GM12891 (cell line): ENCODE measurements around the gene TXLNG.

Source experiments
- PAX5 ChIP-seq: IDR thresholded peaks from 2 replicates; pipeline ENCODE4 v1.6.1; 2011; ENCODE audit warnings: low read length, moderate library complexity, mild to moderate bottlenecking; ENCODE audit not compliant: insufficient read depth, severe bottlenecking
- POLR2A ChIP-seq: IDR thresholded peaks from 2 replicates; pipeline ENCODE4 v1.6.1; 2011; ENCODE audit warnings: low read depth, low read length, control low read depth
- POLR2AphosphoS5 ChIP-seq: IDR thresholded peaks from 2 replicates; pipeline ENCODE4 v1.6.1; 2011; ENCODE audit warnings: low read depth, low read length, control low read depth
- POU2F2 ChIP-seq: IDR thresholded peaks from 2 replicates; pipeline ENCODE4 v1.6.1; 2011; ENCODE audit warnings: low read depth, mild to moderate bottlenecking, control low read depth, low read length, moderate library complexity
- TAF1 ChIP-seq: IDR thresholded peaks from 2 replicates; pipeline ENCODE4 v1.6.1; 2011; ENCODE audit warnings: low read depth, low read length, control low read depth

GRCh38 chrX:16828124-16828908, 42.0 kb downstream of the TXLNG start:
- no peak for TF ChIP-seq POLR2A
- no peak for TF ChIP-seq POLR2AphosphoS5
- TF ChIP-seq TAF1 = no peak
- no peak for TF ChIP-seq PAX5
- no peak for TF ChIP-seq POU2F2
